Brain microvascular endothelial cell (primary cell): ENCODE measurements around the gene PTAFR.

ENCODE experiments used
- DNase-seq: peaks from one replicate; pipeline ENCODE4 v3.0.0-alpha.2; 2020
- H3K27ac ChIP-seq: fragments of 250-450 bp; sonication (Bioruptor Pico); 2 replicates; pipeline ENCODE4 v1.5.1; 2020; ENCODE audit warnings: mild to moderate bottlenecking, moderate library complexity
- H3K27me3 ChIP-seq: fragments of 250-450 bp; sonication (Bioruptor Pico); replicated peaks from 2 replicates; pipeline ENCODE4 v1.5.1; 2020; ENCODE audit warnings: mild to moderate bottlenecking
- H3K36me3 ChIP-seq: fragments of 250-450 bp; sonication (Bioruptor Pico); replicated peaks from 2 replicates; pipeline ENCODE4 v1.5.1; 2020; ENCODE audit warnings: mild to moderate bottlenecking
- H3K4me3 ChIP-seq: 2 replicates; pipeline ENCODE4 v1.5.1; 2011; ENCODE audit warnings: low read depth, mild to moderate bottlenecking, control low read depth, low read length, moderate library complexity
- CTCF ChIP-seq: IDR thresholded peaks from 2 replicates; pipeline ENCODE4 v1.5.1; 2011; ENCODE audit warnings: low read depth, mild to moderate bottlenecking, moderate library complexity, low read length, control low read depth, inconsistent platforms; ENCODE audit errors: missing control alignments
- in situ Hi-C: cut with HindIII; loops from 2 replicates; pipeline ENCODE4 v1.10.0; 2017; ENCODE audit warnings: low sequenced_read_pairs, low pct_ligation_motif_present

Gene PTAFR

GRCh38 chr1:28123461-28123961, 53.0 kb downstream of the PTAFR start:
- H3K36me3 ChIP-seq: no peaks in the 10 kb centered on the region
- in situ Hi-C loops: no loop called here
- H3K4me3 ChIP-seq: no peak overlapping the region
- no peak overlapping the region for H3K27ac ChIP-seq
- peak; percentile 53 for DNase-seq
- no peak for TF ChIP-seq CTCF
- no peaks in the 10 kb centered on the region for H3K27me3 ChIP-seq

GRCh38 chr1:28122183-28122582, 54.3 kb downstream of the PTAFR start:
- peak; percentile 34 for DNase-seq
- no peak overlapping the region for H3K27ac ChIP-seq
- H3K4me3 ChIP-seq: no peak overlapping the region
- no peak for TF ChIP-seq CTCF
- in situ Hi-C loops: no loop called here
- H3K27me3 ChIP-seq: no peaks in the 10 kb centered on the region
- no peaks in the 10 kb centered on the region for H3K36me3 ChIP-seq

GRCh38 chr1:28119556-28119955, 56.9 kb downstream of the PTAFR start:
- no peak overlapping the region for H3K27ac ChIP-seq
- in situ Hi-C loops: no loop called here

GRCh38 chr1:28118640-28119307, 57.7 kb downstream of the PTAFR start:
- no peaks in the 10 kb centered on the region for H3K27me3 ChIP-seq
- H3K27ac ChIP-seq: no peak overlapping the region
- TF ChIP-seq CTCF: no peak
- in situ Hi-C loops: no loop called here
- no peak for DNase-seq
- H3K4me3 ChIP-seq: no peak overlapping the region
- H3K36me3 ChIP-seq: no peaks in the 10 kb centered on the region

More at GRCh38 chr1:28119556-28119955, 56.9 kb downstream of the PTAFR start:
- no peaks in the 10 kb centered on the region for H3K36me3 ChIP-seq
- DNase-seq: no peak
- no peak for TF ChIP-seq CTCF
- no peak overlapping the region for H3K4me3 ChIP-seq
- H3K27me3 ChIP-seq: no peaks in the 10 kb centered on the region

GRCh38 chr1:28115267-28115666, 61.2 kb downstream of the PTAFR start:
- H3K4me3 ChIP-seq: no peak overlapping the region
- H3K27me3 ChIP-seq: no peaks in the 10 kb centered on the region
- DNase-seq: no peak
- no peaks in the 10 kb centered on the region for H3K36me3 ChIP-seq
- TF ChIP-seq CTCF: no peak
- H3K27ac ChIP-seq: no peak overlapping the region
- in situ Hi-C loops: no loop called here

GRCh38 chr1:28114844-28115243, 61.6 kb downstream of the PTAFR start:
- Histone ChIP-seq H3K27me3 (no peaks in the 10 kb centered on the region), H3K36me3 (no peaks in the 10 kb centered on the region), H3K27ac (no peak overlapping the region), H3K4me3 (no peak overlapping the region)
- in situ Hi-C loops: no loop called here
- TF ChIP-seq CTCF: no peak
- no peak for DNase-seq
